HFF-Myc (cell line): ENCODE results near the gene PIK3C2G.

Experiments
- DNase-seq: peaks from one replicate; pipeline ENCODE4 v3.0.0-alpha.2; 2011; ENCODE audit warnings: low read depth; ENCODE audit errors: extremely low read depth
- H3K4me3 ChIP-seq: replicated peaks from 2 replicates; pipeline ENCODE4 v1.5.1; 2011; ENCODE audit warnings: low read depth, mild to moderate bottlenecking, control low read depth, low read length
- TF ChIP-seq, protein P1 (sequence below): IDR thresholded peaks from 2 replicates; pipeline ENCODE4 v1.5.1; 2012; ENCODE audit warnings: mild to moderate bottlenecking, low read depth, low read length, control low read depth; ENCODE audit errors: missing control alignments

Gene PIK3C2G

GRCh38 chr12:18302809-18303430, 41.6 kb downstream of the PIK3C2G start:
- no peak for DNase-seq
- TF ChIP-seq, protein P1, sequence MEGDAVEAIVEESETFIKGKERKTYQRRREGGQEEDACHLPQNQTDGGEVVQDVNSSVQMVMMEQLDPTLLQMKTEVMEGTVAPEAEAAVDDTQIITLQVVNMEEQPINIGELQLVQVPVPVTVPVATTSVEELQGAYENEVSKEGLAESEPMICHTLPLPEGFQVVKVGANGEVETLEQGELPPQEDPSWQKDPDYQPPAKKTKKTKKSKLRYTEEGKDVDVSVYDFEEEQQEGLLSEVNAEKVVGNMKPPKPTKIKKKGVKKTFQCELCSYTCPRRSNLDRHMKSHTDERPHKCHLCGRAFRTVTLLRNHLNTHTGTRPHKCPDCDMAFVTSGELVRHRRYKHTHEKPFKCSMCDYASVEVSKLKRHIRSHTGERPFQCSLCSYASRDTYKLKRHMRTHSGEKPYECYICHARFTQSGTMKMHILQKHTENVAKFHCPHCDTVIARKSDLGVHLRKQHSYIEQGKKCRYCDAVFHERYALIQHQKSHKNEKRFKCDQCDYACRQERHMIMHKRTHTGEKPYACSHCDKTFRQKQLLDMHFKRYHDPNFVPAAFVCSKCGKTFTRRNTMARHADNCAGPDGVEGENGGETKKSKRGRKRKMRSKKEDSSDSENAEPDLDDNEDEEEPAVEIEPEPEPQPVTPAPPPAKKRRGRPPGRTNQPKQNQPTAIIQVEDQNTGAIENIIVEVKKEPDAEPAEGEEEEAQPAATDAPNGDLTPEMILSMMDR, result no peak
- no peak overlapping the region for H3K4me3 ChIP-seq

DNA sequence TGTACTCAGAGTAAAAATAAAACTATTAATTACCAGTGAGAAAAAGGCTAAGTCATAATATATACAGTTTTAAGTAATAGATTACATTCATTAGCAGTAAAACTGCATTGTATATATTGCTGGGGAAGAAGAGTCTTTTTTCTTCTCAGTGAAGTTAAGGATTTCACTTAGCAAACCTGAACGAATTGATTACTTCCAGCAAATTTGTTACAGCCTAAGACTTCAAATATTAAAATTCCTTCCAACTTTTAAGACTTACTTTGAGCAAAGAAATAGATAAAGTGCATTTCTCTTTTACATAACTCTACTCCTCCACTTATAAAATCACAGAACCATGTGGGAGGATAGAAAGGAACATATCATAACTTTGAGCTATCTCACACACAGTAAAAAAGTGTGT, 43.3 kb downstream of the PIK3C2G start:
- TF ChIP-seq, protein P1, result no peak
- H3K4me3 ChIP-seq, result no peak overlapping the region
- no peak for DNase-seq

DNA sequence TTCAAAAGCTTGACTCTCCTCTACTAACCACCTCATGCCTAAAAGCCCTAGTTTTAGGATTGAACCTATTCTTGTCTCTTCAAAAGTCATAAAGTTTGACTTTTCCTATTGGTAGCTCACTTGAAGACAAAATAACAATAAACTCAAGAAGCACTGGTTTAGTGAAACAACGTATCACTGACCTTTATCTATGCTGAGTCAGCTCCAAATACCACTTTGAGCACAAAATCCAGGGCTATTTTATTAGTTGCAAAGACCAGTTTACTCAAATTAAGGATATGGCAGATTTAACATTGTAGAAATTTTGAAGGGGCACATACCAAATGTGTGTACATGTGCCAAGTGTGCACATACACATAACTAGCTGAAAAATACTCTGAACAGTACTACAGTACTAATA, 45.0 kb downstream of the PIK3C2G start:
- DNase-seq, result no peak
- TF ChIP-seq, protein P1, result no peak
- no peak overlapping the region for H3K4me3 ChIP-seq

DNA sequence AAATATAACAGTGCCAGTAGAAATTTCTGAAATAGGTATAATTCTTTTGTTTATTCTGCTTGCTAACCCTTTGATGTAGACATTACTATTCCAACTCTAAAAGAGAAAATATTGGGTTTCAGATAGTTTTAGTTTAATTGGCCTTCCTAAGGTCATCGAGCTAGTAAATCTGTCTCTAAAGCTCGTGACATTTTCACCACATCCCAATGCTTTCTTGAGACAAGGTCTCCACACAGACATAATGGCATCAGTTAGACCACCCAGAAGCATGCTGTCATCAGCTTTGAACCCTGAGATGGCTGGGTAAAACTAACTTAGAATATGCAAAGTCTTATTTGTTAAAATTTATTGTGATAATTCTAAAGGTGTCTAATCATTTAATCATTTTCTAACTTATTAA, 52.0 kb downstream of the PIK3C2G start:
- no peak overlapping the region for H3K4me3 ChIP-seq
- DNase-seq, result no peak
- TF ChIP-seq, protein P1, result no peak

DNA sequence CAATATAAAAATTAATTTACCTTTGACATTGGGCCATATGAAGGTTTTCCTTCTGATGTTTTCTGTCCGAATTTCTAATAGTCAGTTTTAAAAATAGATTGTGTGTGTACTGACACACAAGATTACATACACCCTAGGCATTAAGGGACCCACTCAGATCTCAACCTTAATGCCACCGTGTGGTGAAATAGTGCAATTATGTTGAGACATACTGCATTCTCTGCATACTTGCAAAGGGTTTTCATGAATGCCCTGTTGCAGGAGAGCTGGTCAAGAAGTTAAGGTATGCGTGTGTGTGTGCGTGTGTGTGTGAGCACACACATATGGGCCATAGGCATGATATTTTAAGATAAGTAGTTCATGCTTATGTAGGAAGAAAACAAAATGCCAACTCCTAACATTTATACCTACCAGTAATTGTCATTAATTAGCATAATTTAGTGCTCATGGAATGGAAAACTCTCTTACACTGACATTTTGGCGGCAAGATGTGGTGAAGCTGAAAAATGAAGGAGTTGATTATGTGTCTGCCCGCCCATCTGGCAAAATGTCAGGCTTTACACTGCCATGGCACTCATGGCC, 58.8 kb downstream of the PIK3C2G start:
- TF ChIP-seq, protein P1, result peak; percentile 50
- peak; percentile 30 for DNase-seq
- H3K4me3 ChIP-seq, result no peak overlapping the region

DNA sequence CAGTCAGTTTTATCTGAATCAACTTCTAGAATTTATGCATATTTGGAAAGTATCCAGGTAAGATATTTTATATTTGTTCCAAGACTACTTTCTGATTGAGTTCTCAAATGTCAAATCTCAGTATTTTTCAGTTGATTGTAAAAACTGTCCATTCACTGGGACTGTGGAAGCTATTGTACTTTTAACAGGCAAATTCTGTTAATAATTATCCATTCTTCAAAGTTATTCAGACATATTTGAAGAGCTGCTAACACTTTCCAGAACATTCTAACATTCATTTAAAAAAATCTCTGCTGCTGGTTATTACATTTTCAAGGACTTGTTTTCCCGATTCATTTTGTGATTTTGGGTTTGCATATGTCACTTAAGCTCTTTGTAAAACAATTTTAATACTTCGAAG, 59.7 kb downstream of the PIK3C2G start:
- no peak for DNase-seq
- TF ChIP-seq, protein P1, result no peak
- H3K4me3 ChIP-seq, result no peak overlapping the region
